GM19240 (cell line): ENCODE data around the gene DNAAF6.

Experiments used
- DNase-seq: peaks from one replicate; pipeline ENCODE4 v3.0.0; 2011; ENCODE audit warnings: low spot score; ENCODE audit not compliant: insufficient read length

Gene DNAAF6

GRCh38 chrX:107293056-107293455 is 86.6 kb downstream of the DNAAF6 start:
- no peak for DNase-seq
